ENCODE data around the gene MYO9B.
"Not testable (repeated sequence)": the region's sequence is repeated elsewhere in the genome, so short reads cannot be mapped to it uniquely, and the experiment has no call there.

The MYO9B gene

GRCh38 chr19:17180997-17181702, 105.6 kb downstream of the MYO9B start:
- DNase-seq (ENCODE audit: low spot score) (no peak), FAIRE-seq (no peak)

- FAIRE-seq (no peak), DNase-seq (ENCODE audit: low spot score) (no peak)
Measured at GRCh38 chr19:17183271-17183761, 107.7 kb downstream of the MYO9B start.

- FAIRE-seq (no peak), DNase-seq (ENCODE audit: low spot score) (no peak)
Measured at GRCh38 chr19:17183858-17184321, 108.3 kb downstream of the MYO9B start.

- DNase-seq (ENCODE audit: low spot score) (no peak), FAIRE-seq (no peak)
Measured at GRCh38 chr19:17184371-17184841, 108.8 kb downstream of the MYO9B start.

- FAIRE-seq (no peak), DNase-seq (ENCODE audit: low spot score) (no peak)
Measured at GRCh38 chr19:17185590-17185989, 110.0 kb downstream of the MYO9B start.

GRCh38 chr19:17191736-17192135, 116.2 kb downstream of the MYO9B start:
- DNase-seq (ENCODE audit: low spot score); FAIRE-seq: not testable (repeated sequence)

GRCh38 chr19:17192751-17193150, 117.2 kb downstream of the MYO9B start:
- DNase-seq (ENCODE audit: low spot score) (no peak), FAIRE-seq (no peak)

- no peak for FAIRE-seq
- no peak for DNase-seq (ENCODE audit: low spot score)
Measured at GRCh38 chr19:17194608-17195007, 119.0 kb downstream of the MYO9B start.

GRCh38 chr19:17195106-17195505, 119.5 kb downstream of the MYO9B start:
- DNase-seq (ENCODE audit: low spot score) (no peak), FAIRE-seq (no peak)

- DNase-seq (ENCODE audit: low spot score) (no peak), FAIRE-seq (no peak)
Measured at GRCh38 chr19:17196610-17197009, 121.0 kb downstream of the MYO9B start.

GRCh38 chr19:17197666-17198065, 122.1 kb downstream of the MYO9B start:
- DNase-seq (ENCODE audit: low spot score) = no peak
- FAIRE-seq = no peak

- no peak for DNase-seq (ENCODE audit: low spot score)
- FAIRE-seq = no peak
Measured at GRCh38 chr19:17200408-17201079, 125.0 kb downstream of the MYO9B start.

GRCh38 chr19:17202249-17202648, 126.7 kb downstream of the MYO9B start:
- DNase-seq (ENCODE audit: low spot score) (no peak), FAIRE-seq (peak; percentile 59)

- FAIRE-seq = no peak
- DNase-seq (ENCODE audit: low spot score) = no peak
Measured at GRCh38 chr19:17202713-17203112, 127.1 kb downstream of the MYO9B start.

GRCh38 chr19:17205237-17206140, 129.9 kb downstream of the MYO9B start:
- no peak for FAIRE-seq

GRCh38 chr19:17206736-17207581, 131.4 kb downstream of the MYO9B start:
- no peak for FAIRE-seq
- no peak for DNase-seq (ENCODE audit: low spot score)

More at GRCh38 chr19:17205237-17206140, 129.9 kb downstream of the MYO9B start:
- DNase-seq (ENCODE audit: low spot score) = no peak

- FAIRE-seq (no peak), DNase-seq (ENCODE audit: low spot score) (peak; percentile 41)
Measured at GRCh38 chr19:17209126-17210036, 133.8 kb downstream of the MYO9B start.

- DNase-seq (ENCODE audit: low spot score) (no peak), FAIRE-seq (no peak)
Measured at GRCh38 chr19:17210296-17210695, 134.7 kb downstream of the MYO9B start.

Data from urothelium cell line (cell line).